Activated T-cell treated with anti-CD3 and anti-CD28 coated beads, Interleukin-2, amount 50 U/mL, for 4 hours (primary cell): ENCODE results near the gene PPM1H. TPM values are rescaled to one million over a fixed set of nuclear protein-coding genes. Genes with fewer than 3 reads are reported as not detected.
"Not testable (repeated sequence)": the region's sequence is repeated elsewhere in the genome, so short reads cannot be mapped to it uniquely, and the experiment has no call there.

ENCODE experiments used
- ATAC-seq, 2 donors: fragments of 200-7000 bp; cut with Tn5 transposase; one replicate each; pipeline ENCODE4 v1.10.0; 2021
- DNase-seq: peaks from one replicate; pipeline ENCODE4 v3.0.0-alpha.2; 2020
- H3K27me3 Mint-ChIP-seq: one replicate; pipeline ENCODE4 v1.8.0; 2021; ENCODE audit warnings: low read depth, mixed read lengths
- H3K36me3 Mint-ChIP-seq: one replicate; pipeline ENCODE4 v1.8.0; 2022; ENCODE audit warnings: mixed read lengths; ENCODE audit not compliant: insufficient read depth
- H3K4me1 Mint-ChIP-seq: one replicate; pipeline ENCODE4 v1.8.0; 2021; ENCODE audit warnings: low read depth, mixed read lengths
- H3K4me3 Mint-ChIP-seq: one replicate; pipeline ENCODE4 v1.8.0; 2021; ENCODE audit warnings: mild to moderate bottlenecking, moderate library complexity, mixed read lengths
- H3K9me3 Mint-ChIP-seq: one replicate; pipeline ENCODE4 v1.8.0; 2021; ENCODE audit warnings: mixed read lengths
- total RNA-seq, 3 donors: library from RNA; stranded (reverse); gene quantifications; one replicate each; pipeline ENCODE4 v1.2.1, GENCODE V29; 2021

The PPM1H gene
- total RNA-seq, 3 donors from 2014 or later = 0.03 to 0.25 (median 0.19) TPM

DNA sequence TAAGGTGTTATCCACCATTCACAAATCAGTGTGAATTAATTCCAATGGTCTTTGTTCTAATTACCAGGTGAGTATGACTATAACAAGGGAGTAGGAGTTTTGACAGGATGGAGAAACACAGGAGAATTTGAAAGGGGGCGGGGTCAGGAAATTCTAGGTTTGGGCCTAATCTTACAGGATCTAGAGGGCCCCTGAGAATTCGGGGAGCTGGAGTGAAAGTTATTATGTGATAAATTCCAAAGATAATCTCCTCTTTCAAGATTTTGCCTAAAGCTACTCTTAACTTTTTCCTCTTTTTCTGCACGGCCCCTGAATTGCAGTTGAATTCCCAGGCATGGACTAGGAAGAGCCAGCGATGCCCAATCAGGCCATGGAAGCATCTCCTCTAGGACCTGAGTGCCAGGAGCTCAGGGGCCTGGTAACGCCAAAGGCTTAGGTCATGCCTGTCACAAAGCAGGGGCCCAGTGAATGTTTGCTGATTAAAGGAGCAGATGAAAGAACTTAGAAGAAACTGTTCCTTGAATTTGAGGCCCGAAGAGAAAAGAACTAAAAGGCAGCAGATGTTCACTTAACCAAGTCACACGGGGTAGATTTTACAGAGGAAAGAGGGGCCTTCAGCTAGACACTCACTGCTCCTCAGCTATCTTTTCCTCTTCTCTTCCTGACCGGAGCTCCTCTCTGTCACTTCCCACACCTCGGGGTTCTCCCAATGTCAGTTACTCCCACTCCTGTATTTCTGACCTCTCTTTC, 195.5 kb downstream of the PPM1H start:
- DNase-seq = no peak
- Mint-ChIP-seq H3K27me3 (no peaks in the 10 kb centered on the region), H3K9me3 (no peaks in the 10 kb centered on the region), H3K36me3 (no peaks in the 10 kb centered on the region), H3K4me1 (peaks cover 2% of the 10 kb centered on the region), H3K4me3 (no peak overlapping the region)
- ATAC-seq = no peak

DNA sequence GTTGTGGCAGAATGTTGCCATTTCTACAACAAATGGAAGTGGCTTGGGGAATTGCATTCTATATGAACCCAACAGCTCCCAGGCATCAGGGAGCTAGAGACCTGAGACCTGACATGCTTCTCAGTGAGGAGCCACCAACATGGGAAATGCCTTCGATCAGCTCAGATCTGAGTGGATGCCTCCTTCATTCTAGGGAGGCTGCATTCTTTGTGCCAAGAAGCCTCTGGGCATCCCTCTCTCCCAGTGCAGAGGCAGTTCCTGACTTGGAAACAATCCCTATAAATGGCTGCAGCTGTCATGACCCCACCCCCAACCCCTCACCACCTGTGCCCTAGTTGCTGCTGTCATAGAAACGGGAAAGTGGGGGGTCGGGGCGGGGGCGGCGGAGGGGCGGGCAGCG, 196.3 kb downstream of the PPM1H start:
- no peak for ATAC-seq
- Mint-ChIP-seq H3K36me3 (no peaks in the 10 kb centered on the region), H3K4me1 (peaks cover 2% of the 10 kb centered on the region), H3K9me3 (no peaks in the 10 kb centered on the region), H3K4me3 (no peak overlapping the region), H3K27me3 (no peaks in the 10 kb centered on the region)
- DNase-seq = no peak

DNA sequence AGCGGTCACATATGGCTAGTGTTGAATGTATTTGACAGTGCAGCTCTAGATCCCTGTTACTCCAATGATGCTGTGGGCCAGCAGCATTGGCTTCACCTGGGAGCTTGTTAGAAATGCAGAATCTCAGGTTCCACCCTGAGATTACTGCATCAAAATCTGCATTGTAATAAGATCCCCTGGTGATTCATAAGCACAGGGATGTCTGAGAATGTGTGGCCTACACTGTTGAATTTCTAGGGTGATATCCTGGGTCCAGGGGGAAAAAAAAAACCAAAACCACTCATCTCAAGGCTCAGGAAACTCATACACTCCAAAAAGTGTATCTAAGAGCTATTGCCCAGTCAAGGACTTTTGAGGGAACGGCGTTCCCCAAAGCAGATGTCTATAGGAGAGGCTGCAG, 196.8 kb downstream of the PPM1H start:
- DNase-seq = no peak
- H3K4me1 Mint-ChIP-seq = peaks cover 2% of the 10 kb centered on the region
- no peak for ATAC-seq
- H3K4me3 Mint-ChIP-seq = no peak overlapping the region
- H3K27me3 Mint-ChIP-seq = no peaks in the 10 kb centered on the region
- H3K9me3 Mint-ChIP-seq = no peaks in the 10 kb centered on the region
- no peaks in the 10 kb centered on the region for H3K36me3 Mint-ChIP-seq

DNA sequence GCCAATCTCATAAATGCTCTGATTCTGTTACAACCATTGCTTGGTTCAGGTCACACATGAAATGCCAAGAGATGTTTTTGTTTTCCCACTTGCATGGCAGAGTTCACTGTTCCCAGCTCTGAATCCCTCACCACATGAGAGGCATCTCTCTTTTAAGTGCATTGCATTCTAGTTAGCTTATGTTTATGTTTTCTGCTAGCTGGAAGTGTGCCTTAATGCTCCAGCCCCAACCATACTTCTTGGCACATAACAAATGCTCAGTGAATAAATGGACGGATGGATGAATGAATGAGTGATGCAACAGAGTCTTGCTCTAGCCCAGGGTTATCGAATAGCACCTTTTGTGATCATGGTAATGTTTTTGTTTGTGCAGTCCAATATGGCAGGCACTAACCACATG, 197.3 kb downstream of the PPM1H start:
- H3K36me3 Mint-ChIP-seq = no peaks in the 10 kb centered on the region
- H3K4me3 Mint-ChIP-seq = no peak overlapping the region
- H3K4me1 Mint-ChIP-seq = peaks cover 2% of the 10 kb centered on the region
- ATAC-seq (no peak), DNase-seq (no peak)
- H3K9me3 Mint-ChIP-seq = no peaks in the 10 kb centered on the region
- H3K27me3 Mint-ChIP-seq = no peaks in the 10 kb centered on the region

DNA sequence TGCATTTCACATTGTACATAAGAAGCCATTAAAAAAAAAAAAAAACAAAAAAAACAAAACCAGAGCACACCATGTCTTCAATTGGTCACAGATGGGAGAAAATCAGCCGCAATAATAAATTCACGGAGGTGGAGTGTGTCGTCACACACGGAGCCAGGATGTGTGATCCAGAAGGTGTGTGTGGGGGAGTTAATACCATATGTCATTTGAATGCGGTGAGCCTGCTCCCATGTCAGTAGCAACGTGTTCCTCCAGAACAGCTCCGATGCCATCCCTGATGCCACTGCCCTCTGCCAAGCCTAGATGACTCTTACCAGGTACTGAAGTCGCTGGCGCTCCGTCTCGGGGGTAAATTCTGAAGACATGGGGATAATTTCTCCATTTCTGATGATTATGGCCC, 197.8 kb downstream of the PPM1H start:
- no peaks in the 10 kb centered on the region for H3K27me3 Mint-ChIP-seq
- no peaks in the 10 kb centered on the region for H3K36me3 Mint-ChIP-seq
- no peaks in the 10 kb centered on the region for H3K9me3 Mint-ChIP-seq
- H3K4me1 Mint-ChIP-seq = peaks cover 2% of the 10 kb centered on the region
- no peak overlapping the region for H3K4me3 Mint-ChIP-seq
- DNase-seq (no peak), ATAC-seq (no peak)

DNA sequence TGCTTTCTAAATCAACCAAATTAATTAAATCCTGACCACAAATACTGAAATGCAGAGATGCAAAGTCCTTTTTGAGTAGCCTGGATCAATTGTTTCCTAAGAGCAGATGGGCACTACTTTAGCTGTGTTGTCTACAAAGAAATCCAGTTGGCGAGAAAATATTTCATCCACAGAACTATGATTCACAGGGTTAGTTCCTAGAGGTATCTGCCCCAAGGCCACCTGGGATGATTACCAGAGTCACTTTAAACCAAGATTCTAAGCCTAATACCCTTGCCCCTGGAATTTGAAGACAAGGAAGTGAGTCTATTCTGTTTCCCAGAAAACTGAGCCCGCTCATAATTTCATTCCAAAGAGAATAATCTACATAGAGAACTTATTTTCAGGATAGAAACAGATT, 198.4 kb downstream of the PPM1H start:
- DNase-seq (no peak), ATAC-seq (no peak)
- Mint-ChIP-seq H3K4me3 (no peak overlapping the region), H3K4me1 (peaks cover 2% of the 10 kb centered on the region), H3K9me3 (no peaks in the 10 kb centered on the region), H3K27me3 (no peaks in the 10 kb centered on the region), H3K36me3 (no peaks in the 10 kb centered on the region)

DNA sequence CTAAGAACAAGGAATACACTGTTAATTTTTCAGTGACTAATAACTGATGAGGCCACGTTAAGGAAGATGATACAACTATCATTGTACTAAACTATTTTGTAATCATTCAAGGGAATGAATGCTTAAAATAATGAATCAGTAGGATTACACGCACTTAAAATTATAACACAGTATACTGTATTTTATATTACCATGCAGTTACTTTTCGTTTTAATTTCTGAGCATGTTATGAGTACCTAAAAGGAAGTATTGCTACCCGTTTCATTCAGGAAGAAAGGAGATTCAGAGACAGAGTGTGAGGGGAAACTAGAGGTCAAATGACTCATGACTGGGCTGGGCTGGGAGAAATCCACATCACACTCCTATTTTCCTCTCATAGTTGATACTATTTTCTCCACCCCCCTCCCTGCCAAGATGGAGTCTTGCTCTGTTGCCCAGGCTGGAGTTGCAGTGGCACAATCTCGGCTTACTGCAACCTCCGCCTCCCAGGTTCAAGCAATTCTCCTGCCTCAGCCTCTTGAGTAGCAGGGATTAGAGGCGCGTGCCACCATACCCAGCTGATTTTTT, 202.0 kb downstream of the PPM1H start:
- Mint-ChIP-seq H3K4me3 (no peak overlapping the region), H3K9me3 (no peaks in the 10 kb centered on the region), H3K27me3 (no peaks in the 10 kb centered on the region), H3K4me1 (no peaks in the 10 kb centered on the region), H3K36me3 (no peaks in the 10 kb centered on the region)
- no peak for DNase-seq
- peak in 1 of 2 donors; percentile 14 for ATAC-seq

DNA sequence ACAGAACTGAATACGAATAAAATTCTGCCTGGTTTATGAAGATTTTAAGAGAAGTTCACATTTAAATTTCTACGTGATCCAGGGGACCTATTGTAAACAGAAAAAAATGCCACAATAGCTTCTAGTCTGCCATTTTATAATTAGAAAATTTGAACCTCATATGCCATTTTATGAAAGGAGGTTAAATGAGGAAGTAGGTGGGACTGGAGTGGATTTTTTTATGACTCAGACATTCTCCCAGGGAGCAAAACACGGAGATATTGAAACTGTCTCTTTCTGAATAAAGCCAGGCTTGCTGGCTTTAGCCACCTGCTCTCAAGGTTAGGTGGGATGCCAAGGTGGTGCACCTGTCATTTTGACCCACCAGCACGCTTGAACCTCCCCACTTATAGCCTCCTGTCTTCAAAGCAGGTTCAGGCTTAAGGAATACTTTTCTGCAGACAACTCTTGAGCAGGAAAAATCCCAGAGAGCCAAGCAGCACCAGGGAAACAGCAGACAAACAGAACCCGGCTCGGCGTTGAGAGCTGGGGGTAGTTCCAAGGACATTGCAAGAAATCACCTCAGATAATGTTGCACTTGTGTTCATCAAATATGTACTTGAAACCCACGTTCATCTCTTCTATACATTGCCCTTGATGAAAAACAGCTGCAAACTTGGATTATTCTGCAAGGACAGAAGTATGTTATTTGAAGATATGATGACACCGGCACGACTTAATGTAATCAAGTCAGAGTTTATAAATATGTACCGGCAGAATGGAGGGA, 203.7 kb downstream of the PPM1H start:
- H3K4me1 Mint-ChIP-seq = no peaks in the 10 kb centered on the region
- H3K4me3 Mint-ChIP-seq = no peak overlapping the region
- no peaks in the 10 kb centered on the region for H3K36me3 Mint-ChIP-seq
- H3K9me3 Mint-ChIP-seq = no peaks in the 10 kb centered on the region
- no peaks in the 10 kb centered on the region for H3K27me3 Mint-ChIP-seq
- no peak for ATAC-seq
- DNase-seq = no peak

DNA sequence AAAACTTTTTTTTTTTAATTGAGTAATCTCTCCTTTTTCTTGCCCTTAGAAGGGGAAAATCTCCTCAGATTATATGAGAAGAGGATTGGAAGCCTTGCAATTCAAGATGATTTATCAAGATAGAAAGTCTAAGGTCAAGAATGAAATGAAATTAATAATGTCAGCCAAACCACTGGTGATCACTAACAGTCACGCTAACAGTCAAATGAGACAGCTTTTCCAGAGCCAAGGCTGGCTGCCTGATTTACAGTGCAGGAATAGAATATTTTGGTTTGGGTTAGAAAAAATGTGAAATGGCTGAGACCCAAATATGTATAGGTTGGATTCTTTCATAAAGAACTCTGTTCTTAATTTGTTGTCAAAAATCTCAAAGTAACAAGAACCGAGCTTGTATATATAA, 204.3 kb downstream of the PPM1H start:
- no peak for ATAC-seq
- Mint-ChIP-seq H3K9me3 (no peaks in the 10 kb centered on the region), H3K36me3 (no peaks in the 10 kb centered on the region), H3K27me3 (no peaks in the 10 kb centered on the region), H3K4me1 (no peaks in the 10 kb centered on the region), H3K4me3 (no peak overlapping the region)
- no peak for DNase-seq

DNA sequence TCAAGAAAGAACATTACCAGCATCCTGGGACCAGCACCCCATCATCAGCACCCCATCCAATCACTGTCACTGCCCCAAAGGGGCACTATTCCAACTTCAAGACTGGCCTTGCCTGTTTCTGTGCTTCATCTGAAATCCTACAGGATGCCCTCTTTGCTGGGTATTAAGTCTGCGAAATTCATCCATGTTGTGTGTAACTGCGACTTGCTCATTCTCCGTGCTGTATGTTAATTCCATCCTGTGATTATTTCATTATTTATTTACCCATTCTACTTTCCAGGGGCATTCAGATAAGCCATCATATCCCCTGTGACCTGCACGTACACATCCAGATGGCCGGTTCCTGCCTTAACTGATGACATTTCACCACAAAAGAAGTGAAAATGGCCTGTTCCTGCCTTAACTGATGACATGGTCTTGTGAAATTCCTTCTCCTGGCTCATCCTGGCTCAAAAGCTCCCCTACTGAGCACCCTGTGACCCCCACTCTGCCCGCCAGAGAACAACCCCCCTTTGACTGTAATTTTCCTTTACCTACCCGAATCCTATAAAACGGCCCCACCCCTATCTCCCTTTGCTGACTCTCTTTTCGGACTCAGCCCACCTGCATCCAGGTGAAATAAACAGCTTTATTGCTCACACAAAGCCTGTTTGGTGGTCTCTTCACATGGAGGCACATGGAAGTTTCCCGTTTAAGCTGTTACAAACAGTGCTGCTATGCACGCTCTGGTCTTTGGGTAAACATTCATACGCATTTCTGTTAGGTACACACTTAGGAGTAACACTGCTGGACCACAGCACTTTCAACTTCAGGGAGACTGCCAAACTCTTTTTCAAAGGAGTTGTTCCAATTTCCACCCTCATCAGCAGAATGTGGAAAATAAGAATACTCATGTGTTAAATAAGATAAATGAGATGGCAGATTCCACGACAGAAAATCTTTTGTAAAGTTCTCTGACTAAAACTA, 205.1 kb downstream of the PPM1H start:
- H3K27me3 Mint-ChIP-seq, H3K36me3 Mint-ChIP-seq, H3K4me3 Mint-ChIP-seq, ATAC-seq, H3K4me1 Mint-ChIP-seq, H3K9me3 Mint-ChIP-seq, DNase-seq: not testable (repeated sequence)

DNA sequence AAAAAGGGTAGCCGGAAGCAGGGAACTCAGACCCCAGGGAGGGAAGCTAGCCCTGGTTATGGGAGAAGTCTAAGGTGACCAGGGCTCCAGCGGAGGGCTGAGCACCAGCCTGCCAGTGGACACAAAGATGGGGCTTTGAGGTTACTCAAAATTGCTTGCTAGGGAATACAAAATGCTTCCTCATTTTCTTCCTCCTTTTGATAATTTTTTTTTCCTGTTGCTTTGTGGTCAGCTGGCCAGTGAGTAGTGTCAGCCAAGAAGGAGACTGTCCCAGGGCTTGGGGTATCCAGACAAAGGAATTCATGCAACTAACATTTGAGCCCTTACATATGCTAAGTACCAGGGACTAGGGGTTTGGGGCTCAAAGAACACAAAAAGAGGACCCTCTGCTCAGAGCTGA, 206.2 kb downstream of the PPM1H start:
- ATAC-seq (no peak), DNase-seq (no peak)
- H3K36me3 Mint-ChIP-seq = no peaks in the 10 kb centered on the region
- no peaks in the 10 kb centered on the region for H3K4me1 Mint-ChIP-seq
- H3K4me3 Mint-ChIP-seq = no peak overlapping the region
- no peaks in the 10 kb centered on the region for H3K27me3 Mint-ChIP-seq
- H3K9me3 Mint-ChIP-seq = no peaks in the 10 kb centered on the region

DNA sequence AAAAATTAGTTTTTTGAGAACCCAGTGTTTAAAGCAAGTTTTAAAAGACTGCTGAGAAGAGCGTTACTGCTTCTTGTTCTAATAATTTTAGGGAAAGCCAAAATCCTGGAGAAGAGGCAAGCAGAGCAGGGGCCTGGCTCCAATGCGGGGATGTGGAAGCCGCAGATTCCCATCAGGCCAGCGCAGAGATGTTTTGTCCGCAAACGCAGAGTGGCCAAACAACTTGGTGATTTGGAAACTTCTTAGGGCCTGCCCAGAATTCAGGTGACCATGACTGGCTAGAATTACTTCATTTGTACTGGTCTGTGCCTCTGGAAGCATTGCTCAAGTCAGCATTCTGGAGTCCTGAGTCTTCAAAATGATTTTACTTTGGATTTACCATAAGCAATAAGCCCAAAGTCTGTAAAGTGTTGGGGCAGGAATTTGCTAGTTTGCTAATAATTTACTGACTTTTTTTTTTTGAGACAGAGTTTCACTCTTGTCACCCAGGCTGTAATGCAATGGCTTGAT, 208.4 kb downstream of the PPM1H start:
- DNase-seq = no peak
- Mint-ChIP-seq H3K36me3 (no peaks in the 10 kb centered on the region), H3K4me1 (no peaks in the 10 kb centered on the region)

DNA sequence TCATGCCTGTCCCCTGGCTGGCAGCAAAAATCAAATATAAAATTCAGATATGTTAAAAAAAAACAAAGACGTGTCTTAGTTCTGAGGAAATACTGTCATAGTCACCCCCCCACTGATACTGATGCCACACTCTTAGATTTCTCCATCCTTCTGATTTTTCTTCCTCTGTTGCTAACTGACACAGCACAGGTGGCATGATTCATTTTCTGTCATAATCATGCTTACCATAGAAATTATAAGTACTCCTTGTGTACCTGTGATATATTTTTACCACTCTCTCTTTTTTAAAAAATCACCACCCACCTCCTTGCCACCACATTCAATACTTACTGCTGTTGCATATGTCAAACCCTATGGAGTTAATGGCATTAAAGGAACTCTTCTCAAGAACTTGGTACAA, 209.2 kb downstream of the PPM1H start:
- ATAC-seq (no peak), DNase-seq (no peak)
- H3K4me1 Mint-ChIP-seq = no peaks in the 10 kb centered on the region

More for the DNA sequence above, 208.4 kb downstream of the PPM1H start:
- H3K27me3 Mint-ChIP-seq = no peaks in the 10 kb centered on the region
- no peak overlapping the region for H3K4me3 Mint-ChIP-seq
- no peak for ATAC-seq
- H3K9me3 Mint-ChIP-seq = no peaks in the 10 kb centered on the region

DNA sequence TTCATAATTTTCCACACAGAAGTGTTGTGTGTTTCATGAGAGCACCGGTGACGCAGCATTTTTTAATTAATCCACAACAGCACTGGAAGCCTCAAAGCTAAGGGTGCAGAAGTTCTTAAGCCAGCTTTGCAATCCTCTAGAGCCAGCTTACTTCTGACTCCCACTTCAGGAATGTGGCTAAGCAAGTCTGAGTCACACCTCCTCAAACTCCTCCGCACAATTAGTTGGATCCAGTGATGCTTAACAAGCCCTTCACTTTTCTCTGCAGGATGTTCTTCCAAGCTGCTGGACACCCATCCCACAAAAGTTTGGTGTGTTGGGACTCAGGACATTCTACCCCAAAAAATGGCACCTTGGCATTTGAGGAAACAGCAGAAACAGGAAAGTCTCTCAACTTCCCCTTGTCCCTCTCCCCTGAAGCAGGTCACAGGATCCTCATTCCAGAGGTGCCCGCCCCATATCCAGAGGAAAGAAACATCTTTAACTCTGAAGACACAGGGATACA, 210.0 kb downstream of the PPM1H start:
- H3K27me3 Mint-ChIP-seq = no peaks in the 10 kb centered on the region
- H3K4me1 Mint-ChIP-seq = no peaks in the 10 kb centered on the region
- DNase-seq (no peak), ATAC-seq (no peak)
- no peaks in the 10 kb centered on the region for H3K36me3 Mint-ChIP-seq
- H3K4me3 Mint-ChIP-seq = no peak overlapping the region
- no peaks in the 10 kb centered on the region for H3K9me3 Mint-ChIP-seq

More for the DNA sequence above, 209.2 kb downstream of the PPM1H start:
- Mint-ChIP-seq H3K4me3 (no peak overlapping the region), H3K27me3 (no peaks in the 10 kb centered on the region), H3K36me3 (no peaks in the 10 kb centered on the region), H3K9me3 (no peaks in the 10 kb centered on the region)
